ENCODE measurements around the gene MORC1. TPM values are rescaled to one million over a fixed set of nuclear protein-coding genes. Genes with fewer than 3 reads are reported as not detected.

The MORC1 gene
- total RNA-seq, 1 donor = not detected

DNA sequence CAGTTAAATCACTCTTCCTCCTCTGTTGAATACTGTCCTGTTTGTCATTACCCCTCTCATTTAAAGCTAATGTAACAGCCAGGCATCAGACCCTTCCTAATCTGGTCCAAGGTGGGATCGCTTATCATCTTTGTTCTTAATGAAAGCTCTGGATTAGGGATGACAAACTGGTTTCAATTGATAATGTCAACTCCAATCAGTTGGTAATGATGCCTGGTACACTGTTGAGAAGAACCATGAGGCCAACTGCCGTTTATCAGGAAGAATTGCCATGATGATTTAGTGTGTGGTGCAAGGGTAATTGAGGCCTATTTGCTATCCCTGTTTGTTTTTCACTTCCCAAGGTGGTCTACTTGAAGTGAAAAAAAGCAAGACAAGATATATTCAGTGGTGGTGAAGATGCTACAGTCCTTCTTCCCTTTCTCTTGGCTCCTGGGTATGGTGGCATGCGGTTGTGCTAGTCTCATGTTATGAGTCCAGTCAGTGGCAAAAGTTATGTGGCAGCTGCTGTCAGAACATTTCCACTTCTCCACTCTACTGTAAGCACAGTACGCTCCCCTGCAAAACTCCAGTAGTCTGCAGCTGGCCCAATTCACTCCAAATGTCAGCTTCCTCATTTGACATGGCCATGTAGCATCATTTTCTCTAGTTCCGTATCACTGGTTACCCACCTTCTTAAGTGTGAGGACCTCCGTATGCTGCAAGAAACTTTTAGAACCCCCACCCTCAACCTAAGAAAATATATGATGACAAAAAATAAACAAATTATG is 72.5 kb downstream of the MORC1 start:
- no peak for DNase-seq (ENCODE audit: low read depth)
- no peak overlapping the region for H3K4me3 ChIP-seq (ENCODE audit: low read depth, low read length)
- TF ChIP-seq, protein P1, sequence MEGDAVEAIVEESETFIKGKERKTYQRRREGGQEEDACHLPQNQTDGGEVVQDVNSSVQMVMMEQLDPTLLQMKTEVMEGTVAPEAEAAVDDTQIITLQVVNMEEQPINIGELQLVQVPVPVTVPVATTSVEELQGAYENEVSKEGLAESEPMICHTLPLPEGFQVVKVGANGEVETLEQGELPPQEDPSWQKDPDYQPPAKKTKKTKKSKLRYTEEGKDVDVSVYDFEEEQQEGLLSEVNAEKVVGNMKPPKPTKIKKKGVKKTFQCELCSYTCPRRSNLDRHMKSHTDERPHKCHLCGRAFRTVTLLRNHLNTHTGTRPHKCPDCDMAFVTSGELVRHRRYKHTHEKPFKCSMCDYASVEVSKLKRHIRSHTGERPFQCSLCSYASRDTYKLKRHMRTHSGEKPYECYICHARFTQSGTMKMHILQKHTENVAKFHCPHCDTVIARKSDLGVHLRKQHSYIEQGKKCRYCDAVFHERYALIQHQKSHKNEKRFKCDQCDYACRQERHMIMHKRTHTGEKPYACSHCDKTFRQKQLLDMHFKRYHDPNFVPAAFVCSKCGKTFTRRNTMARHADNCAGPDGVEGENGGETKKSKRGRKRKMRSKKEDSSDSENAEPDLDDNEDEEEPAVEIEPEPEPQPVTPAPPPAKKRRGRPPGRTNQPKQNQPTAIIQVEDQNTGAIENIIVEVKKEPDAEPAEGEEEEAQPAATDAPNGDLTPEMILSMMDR (IDR thresholded peaks at IDR 0.05; ENCODE audit: insufficient read depth, low read depth, low read length) = no peak

DNA sequence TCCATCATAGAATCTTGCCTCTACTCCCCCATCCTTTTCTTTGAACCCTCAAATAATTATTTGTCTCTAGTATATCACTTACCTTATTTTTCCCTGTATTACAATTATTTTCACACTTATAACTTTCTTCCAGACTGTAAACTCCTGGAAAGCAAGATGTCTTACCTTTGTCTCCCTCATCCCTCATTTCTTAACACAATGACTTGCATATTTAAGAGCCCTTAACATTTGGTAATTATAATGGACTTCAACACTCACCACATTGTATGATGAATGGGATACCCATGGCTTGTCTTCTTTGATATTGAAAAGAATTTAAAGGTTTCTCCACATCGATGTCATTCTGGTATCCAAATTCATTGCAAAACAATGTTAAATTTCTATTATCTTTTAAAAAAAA is 82.9 kb downstream of the MORC1 start:
- TF ChIP-seq, protein P1 (IDR thresholded peaks at IDR 0.05; ENCODE audit: insufficient read depth, low read depth, low read length) = no peak
- no peak overlapping the region for H3K4me3 ChIP-seq (ENCODE audit: low read depth, low read length)
- DNase-seq (ENCODE audit: low read depth) = no peak

GRCh38 chr3:109033000-109033660 is 84.8 kb downstream of the MORC1 start:
- no peak overlapping the region for H3K4me3 ChIP-seq (ENCODE audit: low read depth, low read length)
- TF ChIP-seq, protein P1 (IDR thresholded peaks at IDR 0.05; ENCODE audit: insufficient read depth, low read depth, low read length) = no peak
- no peak for DNase-seq (ENCODE audit: low read depth)

- DNase-seq (ENCODE audit: low read depth) = no peak
- TF ChIP-seq, protein P1 (IDR thresholded peaks at IDR 0.05; ENCODE audit: insufficient read depth, low read depth, low read length) = no peak
These were observed 89.2 kb downstream of the MORC1 start for GRCh38 chr3:109028753-109029152.

DNA sequence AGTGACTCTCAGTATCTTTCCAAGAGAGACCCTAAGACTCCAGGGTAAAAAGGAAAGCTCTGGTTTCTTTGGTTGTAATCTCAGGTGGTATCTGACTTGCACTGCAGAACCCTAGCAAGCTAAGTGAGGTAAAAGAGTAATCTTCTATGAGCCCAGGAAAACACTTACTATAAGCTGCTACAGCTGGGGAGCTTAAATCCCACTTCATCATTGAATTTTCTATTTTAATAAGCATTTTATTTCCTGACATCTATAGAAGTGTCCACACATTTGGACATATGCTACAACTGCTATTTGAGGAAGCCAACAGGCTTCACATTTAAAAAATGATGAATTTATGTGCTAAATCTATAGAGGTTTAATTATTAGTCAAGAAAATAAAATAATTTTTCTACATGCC is 91.1 kb downstream of the MORC1 start:
- no peak for DNase-seq (ENCODE audit: low read depth)
- TF ChIP-seq, protein P1 (IDR thresholded peaks at IDR 0.05; ENCODE audit: insufficient read depth, low read depth, low read length) = no peak
- no peak overlapping the region for H3K4me3 ChIP-seq (ENCODE audit: low read depth, low read length)

More at GRCh38 chr3:109028753-109029152, 89.2 kb downstream of the MORC1 start:
- no peak overlapping the region for H3K4me3 ChIP-seq (ENCODE audit: low read depth, low read length)

DNA sequence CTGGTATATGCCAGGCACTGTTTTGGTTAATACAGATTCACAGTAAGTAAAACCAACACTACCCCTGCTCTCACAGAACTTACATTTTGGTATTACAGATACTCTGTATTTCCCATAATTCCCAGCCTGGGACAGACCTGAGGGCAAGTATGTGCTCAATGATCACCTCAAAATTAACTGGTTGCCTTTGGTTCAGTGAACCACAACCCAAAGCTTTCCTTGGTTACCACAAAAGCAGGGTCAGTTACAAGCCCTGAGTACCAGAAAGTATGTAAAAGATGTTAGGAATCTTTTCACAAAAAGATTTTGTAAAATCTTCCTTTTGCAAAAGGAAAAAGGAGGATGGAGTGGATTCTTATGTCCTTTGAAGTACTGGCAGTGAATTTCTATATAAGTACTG is 92.0 kb downstream of the MORC1 start:
- H3K4me3 ChIP-seq (ENCODE audit: low read depth, low read length) = no peak overlapping the region
- TF ChIP-seq, protein P1 (IDR thresholded peaks at IDR 0.05; ENCODE audit: insufficient read depth, low read depth, low read length) = no peak
- no peak for DNase-seq (ENCODE audit: low read depth)
